ENCODE data around the gene CER1. TPM values are rescaled to one million over a fixed set of nuclear protein-coding genes. Genes with fewer than 3 reads are reported as not detected.

The CER1 gene
- total and polyA plus RNA-seq, 2 of the 8 experiments (the other 6 are each of a cell fraction or from before 2014, with no cell fraction given), result 0.26 to 3.4 TPM

- no peak overlapping the region for H2AFZ ChIP-seq (ENCODE audit: low read length)
- H3K4ac ChIP-seq (replicated peaks; ENCODE audit: insufficient read length, low read depth, low read length), result no peak overlapping the region
- no peak overlapping the region for H2BK120ac ChIP-seq (replicated peaks; ENCODE audit: low read depth, low read length)
- 81% methylated on average over 1 of the region's 1 CpG; no CpG with 5 or more reads in 1 of the 2 experiments for WGBS, 2 experiments (ENCODE audit: extremely low coverage in 1 of 2, insufficient coverage in 1 of 2, insufficient read length in 1 of 2, insufficient replicate concordance in 2 of 2, low coverage in 1 of 2, low lambda C conversion rate in 2 of 2, missing lambda C conversion rate in 1 of 2)
- H3K36me3 ChIP-seq (ENCODE audit: control insufficient read depth in 2 of 4, insufficient read depth in 4 of 4, low read length in 3 of 4), result no peaks in the 10 kb centered on the region
- H3K14ac ChIP-seq (ENCODE audit: insufficient read length), result no peak overlapping the region
- no peak overlapping the region for H2BK20ac ChIP-seq (ENCODE audit: low read length)
- no peaks in the 10 kb centered on the region for H3K9me3 ChIP-seq (ENCODE audit: insufficient read depth in 2 of 2, low read depth in 1 of 2, low read length in 1 of 2)
- FAIRE-seq (no peak), DNase-seq (ENCODE audit: low read depth in 1 of 2, low spot score in 2 of 2) (no peak)
- no peak overlapping the region for H3K18ac ChIP-seq (ENCODE audit: extremely low read depth, low read length)
- no peak overlapping the region for H2BK12ac ChIP-seq (ENCODE audit: low read depth, low read length)
- no peaks in the 10 kb centered on the region for H3K79me1 ChIP-seq (ENCODE audit: low read depth, low read length)
- ChIA-PET CTCF (ENCODE audit: partially characterized antibody) (interaction anchor here (0.6 to 2.6 kb wide), 3 partner anchors 16 to 382 kb away, joined by 3 to 17 read pairs (median 3); no protein-coding TSS in a partner anchor), POLR2A (ENCODE audit: partially characterized antibody) (no interaction called here)
- no peak overlapping the region for H4K8ac ChIP-seq (ENCODE audit: extremely low read depth, insufficient read depth, low read length)
- H2AK5ac ChIP-seq (ENCODE audit: low read depth, low read length), result no peak overlapping the region
- no peak overlapping the region for H3K23ac ChIP-seq (ENCODE audit: insufficient read length)
- no peak overlapping the region for H3K56ac ChIP-seq (replicated peaks; ENCODE audit: insufficient read length, low read depth, low read length)
- H3K4me2 ChIP-seq (ENCODE audit: insufficient read depth in 1 of 2, low read depth in 2 of 2, low read length in 2 of 2), result no peak overlapping the region
- no peak overlapping the region for H2BK15ac ChIP-seq (ENCODE audit: low read length)
- H3K27me3 ChIP-seq (replicated peaks in 1 of 4; ENCODE audit: control insufficient read depth in 3 of 4, extremely low read depth in 1 of 4, insufficient read depth in 3 of 4, low read length in 3 of 4), result no peaks in the 10 kb centered on the region
- H3K9ac ChIP-seq (replicated peaks in 1 of 4; ENCODE audit: extremely low read depth in 1 of 4, low read depth in 3 of 4, low read length in 3 of 4), result no peak overlapping the region
- H4K5ac ChIP-seq (ENCODE audit: insufficient read length, low read depth, low read length), result no peak overlapping the region
- H3K23me2 ChIP-seq (ENCODE audit: low read depth, low read length), result no peaks in the 10 kb centered on the region
- H3K27ac ChIP-seq (ENCODE audit: low read depth, low read length), result no peak overlapping the region
- no peak overlapping the region for H4K91ac ChIP-seq (replicated peaks; ENCODE audit: insufficient read length, low read length)
- H2BK5ac ChIP-seq (ENCODE audit: low read depth, low read length), result no peak overlapping the region
- H4K20me1 ChIP-seq (replicated peaks in 1 of 2; ENCODE audit: control insufficient read depth in 1 of 2, insufficient read depth in 2 of 2, low read length in 2 of 2), result no peaks in the 10 kb centered on the region
- no peak overlapping the region for H3K4me3 ChIP-seq (ENCODE audit: extremely low read depth in 1 of 4, insufficient read depth in 2 of 4, low read depth in 3 of 4, low read length in 4 of 4)
- no peaks in the 10 kb centered on the region for H3K79me2 ChIP-seq (ENCODE audit: control insufficient read depth in 1 of 2, insufficient read depth in 2 of 2, low read length in 2 of 2)
- peaks cover 2 to 7% (median 3%) of the 10 kb centered on the region in 4 experiments; a peak in 3 of 7 replicates for H3K4me1 ChIP-seq (replicated peaks in 1 of 4; ENCODE audit: control insufficient read depth in 3 of 4, insufficient read depth in 4 of 4, low read length in 3 of 4)
- TF ChIP-seq FOSL1 (IDR thresholded peaks at IDR 0.05; ENCODE audit: insufficient read depth, low read depth, low read length), result no peak
- TF ChIP-seq ZNF274 (IDR thresholded peaks at IDR 0.05; ENCODE audit: borderline replicate concordance, extremely low read depth, low read length), result no peak
- TF ChIP-seq HDAC2 (IDR thresholded peaks at IDR 0.05; ENCODE audit: borderline replicate concordance in 1 of 2, low read depth in 2 of 2, low read length in 2 of 2), result no peak
- no peak for TF ChIP-seq EGR1 (IDR thresholded peaks at IDR 0.05; ENCODE audit: borderline replicate concordance, low read depth, low read length)
- TF ChIP-seq NRF1 (IDR thresholded peaks at IDR 0.05; ENCODE audit: low read depth, low read length), result no peak
- TF ChIP-seq BACH1 (IDR thresholded peaks at IDR 0.05; ENCODE audit: low read length), result no peak
- no peak for TF ChIP-seq GABPA (IDR thresholded peaks at IDR 0.05; ENCODE audit: borderline replicate concordance, insufficient read depth, low read length)
- no peak for TF ChIP-seq SIRT6 (IDR thresholded peaks at IDR 0.05; ENCODE audit: low read length)
- TF ChIP-seq RAD21 (IDR thresholded peaks at IDR 0.05 in 1 of 2, conservative IDR thresholded peaks at IDR 0.05 in 1 of 2; ENCODE audit: low read depth in 2 of 2, low read length in 2 of 2), result no peak
- no peak for TF ChIP-seq KDM4A (IDR thresholded peaks at IDR 0.05; ENCODE audit: low read depth, low read length, severe bottlenecking)
- TF ChIP-seq, protein P1, sequence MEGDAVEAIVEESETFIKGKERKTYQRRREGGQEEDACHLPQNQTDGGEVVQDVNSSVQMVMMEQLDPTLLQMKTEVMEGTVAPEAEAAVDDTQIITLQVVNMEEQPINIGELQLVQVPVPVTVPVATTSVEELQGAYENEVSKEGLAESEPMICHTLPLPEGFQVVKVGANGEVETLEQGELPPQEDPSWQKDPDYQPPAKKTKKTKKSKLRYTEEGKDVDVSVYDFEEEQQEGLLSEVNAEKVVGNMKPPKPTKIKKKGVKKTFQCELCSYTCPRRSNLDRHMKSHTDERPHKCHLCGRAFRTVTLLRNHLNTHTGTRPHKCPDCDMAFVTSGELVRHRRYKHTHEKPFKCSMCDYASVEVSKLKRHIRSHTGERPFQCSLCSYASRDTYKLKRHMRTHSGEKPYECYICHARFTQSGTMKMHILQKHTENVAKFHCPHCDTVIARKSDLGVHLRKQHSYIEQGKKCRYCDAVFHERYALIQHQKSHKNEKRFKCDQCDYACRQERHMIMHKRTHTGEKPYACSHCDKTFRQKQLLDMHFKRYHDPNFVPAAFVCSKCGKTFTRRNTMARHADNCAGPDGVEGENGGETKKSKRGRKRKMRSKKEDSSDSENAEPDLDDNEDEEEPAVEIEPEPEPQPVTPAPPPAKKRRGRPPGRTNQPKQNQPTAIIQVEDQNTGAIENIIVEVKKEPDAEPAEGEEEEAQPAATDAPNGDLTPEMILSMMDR (IDR thresholded peaks at IDR 0.05; ENCODE audit: control extremely low read depth in 1 of 3, insufficient read depth in 1 of 3, low read depth in 1 of 3, low read length in 3 of 3), result no peak
Measured at GRCh38 chr9:14752871-14753270, 30.3 kb upstream of the CER1 start.
